Right ventricle myocardium superior (tissue), 1 donor: ENCODE results near the gene NETO1. TPM values are rescaled to one million over a fixed set of nuclear protein-coding genes. Genes with fewer than 3 reads are reported as not detected.

Source experiments
- ATAC-seq: fragments of 200-7000 bp; cut with Tn5 transposase; one replicate; pipeline ENCODE4 v1.9.1; 2020; ENCODE audit warnings: mild to moderate bottlenecking; ENCODE audit not compliant: poor library complexity
- DNase-seq: peaks from one replicate; pipeline ENCODE4 v3.0.0-alpha.2; 2020
- intact Hi-C: fragments of 100-400 bp; cut with DNase I; formaldehyde crosslinking; loops from one replicate; pipeline ENCODE4 v1.11.2; 2022
- microRNA-seq: library from miRNA; unstranded; fragments of <30 nt; microRNA quantifications from one replicate; pipeline ENCODE4 v1.2.0, GENCODE V29; 2020
- total RNA-seq: library from RNA; stranded (reverse); fragmentation: NEBNext Ultra II Directional; extraction: Animal tissue kit (Norgen Biotek cat#: 25700); gene quantifications from one replicate; pipeline ENCODE4 v1.2.1, GENCODE V29; 2021
- donor health status: DM: no; HTN: yes; CAD: no; lungs with severe emphysema.

The NETO1 gene
- total RNA-seq, 1 donor from 2014 or later: not detected

GRCh38 chr18:72768681-72769229, 99.0 kb downstream of the NETO1 start:
- no peak for DNase-seq
- ATAC-seq: no peak
- intact Hi-C loops: loop anchor here (10.0 kb wide), 2 partner anchors 366 to 1346 kb away; no protein-coding TSS in a partner anchor

GRCh38 chr18:72762515-72763122, 105.2 kb downstream of the NETO1 start:
- DNase-seq: no peak
- intact Hi-C loops: loop anchor here (5.0 to 10.0 kb wide), 3 partner anchors 372 to 1352 kb away; no protein-coding TSS in a partner anchor
- ATAC-seq: peak; percentile 49

- intact Hi-C loops: no loop called here
- ATAC-seq (no peak), DNase-seq (no peak)
Measured at GRCh38 chr18:72752220-72752619, 115.6 kb downstream of the NETO1 start.

GRCh38 chr18:72742002-72742401, 125.8 kb downstream of the NETO1 start:
- intact Hi-C loops: no loop called here
- DNase-seq: no peak
- ATAC-seq: no peak

GRCh38 chr18:72738136-72738535, 129.7 kb downstream of the NETO1 start:
- DNase-seq (no peak), ATAC-seq (no peak)
- intact Hi-C loops: no loop called here

- intact Hi-C loops: no loop called here
- no peak for DNase-seq
- ATAC-seq: no peak
Measured at GRCh38 chr18:72727776-72728175, 140.0 kb downstream of the NETO1 start.

GRCh38 chr18:72727038-72727655, 140.6 kb downstream of the NETO1 start:
- intact Hi-C loops: no loop called here
- ATAC-seq (no peak), DNase-seq (no peak)

GRCh38 chr18:72726201-72726600, 141.6 kb downstream of the NETO1 start:
- no peak for DNase-seq
- intact Hi-C loops: no loop called here
- ATAC-seq: no peak

GRCh38 chr18:72721330-72721729, 146.5 kb downstream of the NETO1 start:
- intact Hi-C loops: no loop called here
- no peak for DNase-seq
- ATAC-seq: no peak

- no peak for ATAC-seq
Measured at GRCh38 chr18:72720116-72720515, 147.7 kb downstream of the NETO1 start.

GRCh38 chr18:72704202-72704601, 163.6 kb downstream of the NETO1 start:
- no peak for DNase-seq
- no peak for ATAC-seq
- intact Hi-C loops: no loop called here

More at GRCh38 chr18:72720116-72720515, 147.7 kb downstream of the NETO1 start:
- intact Hi-C loops: no loop called here
- DNase-seq: no peak

GRCh38 chr18:72700961-72701710, 166.7 kb downstream of the NETO1 start:
- ATAC-seq: no peak
- DNase-seq: no peak
- intact Hi-C loops: no loop called here

GRCh38 chr18:72697706-72698105, 170.1 kb downstream of the NETO1 start:
- DNase-seq: no peak
- no peak for ATAC-seq
- intact Hi-C loops: no loop called here

GRCh38 chr18:72692595-72692994, 175.2 kb downstream of the NETO1 start:
- no peak for DNase-seq
- no peak for ATAC-seq
- intact Hi-C loops: no loop called here

Small RNA genes lying within 50 kb of the gene (microRNA-seq; reads per million reads assigned to microRNA genes)
- not detected for gene MIR548AV
